ENCODE measurements around the gene MAPK9.

The MAPK9 gene

GRCh38 chr5:180222056-180222455 lies 69.8 kb downstream of the MAPK9 start:
- no peak overlapping the region for H3K4me3 ChIP-seq (ENCODE audit: low read depth, low read length)
- TF ChIP-seq CTCF (IDR thresholded peaks at IDR 0.05; ENCODE audit: low read depth, low read length, missing control alignments) = no peak
- no peak for DNase-seq (ENCODE audit: low read depth)

GRCh38 chr5:180217797-180218196 lies 74.1 kb downstream of the MAPK9 start:
- DNase-seq (ENCODE audit: low read depth) = no peak
- H3K4me3 ChIP-seq (ENCODE audit: low read depth, low read length) = no peak overlapping the region
- no peak for TF ChIP-seq CTCF (IDR thresholded peaks at IDR 0.05; ENCODE audit: low read depth, low read length, missing control alignments)

GRCh38 chr5:180216646-180217171 lies 75.2 kb downstream of the MAPK9 start:
- no peak for DNase-seq (ENCODE audit: low read depth)
- TF ChIP-seq CTCF (IDR thresholded peaks at IDR 0.05; ENCODE audit: low read depth, low read length, missing control alignments) = no peak
- H3K4me3 ChIP-seq (ENCODE audit: low read depth, low read length) = no peak overlapping the region

GRCh38 chr5:180215783-180216630 lies 75.9 kb downstream of the MAPK9 start:
- DNase-seq (ENCODE audit: low read depth) = no peak
- TF ChIP-seq CTCF (IDR thresholded peaks at IDR 0.05; ENCODE audit: low read depth, low read length, missing control alignments) = no peak
- H3K4me3 ChIP-seq (ENCODE audit: low read depth, low read length) = no peak overlapping the region

- no peak for TF ChIP-seq CTCF (IDR thresholded peaks at IDR 0.05; ENCODE audit: low read depth, low read length, missing control alignments)
- H3K4me3 ChIP-seq (ENCODE audit: low read depth, low read length) = no peak overlapping the region
- DNase-seq (ENCODE audit: low read depth) = no peak
Measured at GRCh38 chr5:180214870-180215770, 76.8 kb downstream of the MAPK9 start.

- H3K4me3 ChIP-seq (ENCODE audit: low read depth, low read length) = no peak overlapping the region
- no peak for DNase-seq (ENCODE audit: low read depth)
- no peak for TF ChIP-seq CTCF (IDR thresholded peaks at IDR 0.05; ENCODE audit: low read depth, low read length, missing control alignments)
Measured at GRCh38 chr5:180213657-180214207, 78.2 kb downstream of the MAPK9 start.
